Raji (cell line): ENCODE data around the gene GIPC3.

ENCODE experiments used
- POLR2A ChIP-seq: IDR thresholded peaks from 2 replicates; pipeline ENCODE4 v1.6.1; 2011; ENCODE audit warnings: low read depth, low read length, control low read depth; ENCODE audit not compliant: insufficient read depth

Gene GIPC3

DNA sequence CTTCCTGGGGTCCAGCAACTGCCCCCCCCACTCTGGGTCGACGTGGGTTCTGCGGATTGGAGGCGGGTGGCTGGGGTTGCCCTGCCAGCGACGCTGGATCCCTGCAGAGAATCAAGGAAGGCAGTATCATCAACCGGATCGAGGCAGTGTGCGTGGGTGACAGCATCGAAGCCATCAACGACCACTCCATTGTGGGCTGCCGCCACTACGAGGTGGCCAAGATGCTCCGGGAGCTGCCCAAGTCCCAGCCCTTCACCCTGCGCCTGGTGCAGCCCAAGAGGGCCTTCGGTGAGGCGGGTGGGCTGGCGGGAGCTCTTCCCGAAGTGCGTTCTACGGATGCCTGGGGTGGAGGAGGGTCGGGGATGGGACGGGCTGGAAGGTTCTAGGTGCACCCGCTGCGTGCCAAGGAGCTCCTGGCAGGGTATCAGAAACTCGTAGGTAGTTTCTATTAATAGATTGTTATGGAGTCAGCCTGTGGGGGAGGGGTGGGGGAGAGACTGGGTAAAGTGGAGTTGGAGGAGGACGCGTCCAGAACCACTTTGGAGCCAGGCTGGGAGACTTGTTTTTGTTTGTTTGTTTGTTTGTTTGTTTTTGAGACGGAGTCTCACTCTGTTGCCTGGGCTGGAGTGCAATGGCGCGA is 1.5 kb downstream of the GIPC3 start:
- no peak for TF ChIP-seq POLR2A

DNA sequence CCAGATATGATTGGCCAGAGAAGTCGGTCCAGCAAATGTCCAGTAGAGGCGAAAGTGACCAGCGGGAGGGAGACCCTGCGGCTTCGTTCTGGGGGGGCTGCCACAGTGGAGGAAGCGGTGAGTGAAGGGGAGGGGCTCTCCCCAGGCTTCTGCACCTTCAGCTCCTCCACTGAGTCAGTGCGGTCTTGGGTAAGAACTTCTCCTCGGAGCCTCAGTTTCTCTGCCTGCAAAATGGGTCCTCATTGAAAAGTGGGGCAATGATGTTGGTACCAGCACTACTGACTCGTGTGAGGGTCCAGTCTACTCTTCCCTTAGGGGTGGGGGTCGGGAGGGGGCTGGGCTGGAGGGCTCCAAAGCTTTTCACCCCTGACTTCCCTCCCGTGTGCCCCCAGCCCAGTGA is 4.2 kb downstream of the GIPC3 start:
- TF ChIP-seq POLR2A = no peak

DNA sequence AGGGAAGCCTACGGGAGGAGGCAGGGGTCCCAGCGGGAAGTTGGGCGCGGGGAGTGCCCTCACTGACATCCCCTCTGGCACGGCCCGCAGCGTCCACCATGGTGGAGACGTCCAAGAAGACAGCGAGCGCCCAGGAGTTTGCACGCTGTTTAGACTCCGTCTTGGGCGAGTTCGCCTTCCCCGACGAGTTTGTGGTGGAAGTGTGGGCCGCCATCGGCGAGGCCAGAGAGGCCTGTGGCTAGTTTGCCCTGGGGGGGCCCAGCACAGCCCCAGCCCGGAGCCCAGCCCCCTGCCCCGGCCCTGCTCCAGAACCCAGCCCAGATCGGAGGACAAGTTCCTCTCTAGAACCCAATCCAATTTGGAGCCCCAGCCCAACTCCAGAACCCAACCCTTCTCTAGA is 4.7 kb downstream of the GIPC3 start:
- TF ChIP-seq POLR2A = no peak

DNA sequence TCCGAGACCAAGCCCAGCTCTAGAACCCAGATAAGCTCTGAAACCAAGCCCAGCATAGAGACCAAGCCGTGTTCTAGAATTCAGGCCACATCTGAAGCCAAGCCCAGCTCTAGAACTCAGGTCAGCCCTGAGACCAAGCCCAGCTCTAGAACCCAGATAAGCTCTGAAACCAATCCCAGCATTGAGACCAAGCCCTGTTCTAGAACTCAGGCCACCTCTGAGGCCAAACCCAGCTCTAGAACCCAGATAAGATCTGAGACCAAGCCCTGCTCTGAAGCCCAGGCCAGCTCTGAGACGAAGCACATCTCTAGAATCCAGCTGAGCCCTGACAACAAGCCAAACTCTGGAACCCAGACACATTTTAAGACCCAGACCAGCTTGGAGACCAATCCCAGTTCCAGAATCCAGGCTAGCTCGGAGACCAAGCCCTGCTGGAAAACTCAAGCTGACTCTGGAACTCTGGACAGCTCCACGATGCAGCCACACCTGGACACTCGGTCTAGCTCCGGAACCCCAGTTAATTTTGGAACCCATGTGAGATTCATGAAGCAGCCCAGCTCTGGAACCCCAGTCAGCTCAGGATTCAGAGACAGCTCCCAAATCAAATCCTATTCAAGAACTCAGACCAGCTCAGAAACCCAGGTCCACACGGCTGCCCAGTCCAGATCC is 5.8 kb downstream of the GIPC3 start:
- no peak for TF ChIP-seq POLR2A

DNA sequence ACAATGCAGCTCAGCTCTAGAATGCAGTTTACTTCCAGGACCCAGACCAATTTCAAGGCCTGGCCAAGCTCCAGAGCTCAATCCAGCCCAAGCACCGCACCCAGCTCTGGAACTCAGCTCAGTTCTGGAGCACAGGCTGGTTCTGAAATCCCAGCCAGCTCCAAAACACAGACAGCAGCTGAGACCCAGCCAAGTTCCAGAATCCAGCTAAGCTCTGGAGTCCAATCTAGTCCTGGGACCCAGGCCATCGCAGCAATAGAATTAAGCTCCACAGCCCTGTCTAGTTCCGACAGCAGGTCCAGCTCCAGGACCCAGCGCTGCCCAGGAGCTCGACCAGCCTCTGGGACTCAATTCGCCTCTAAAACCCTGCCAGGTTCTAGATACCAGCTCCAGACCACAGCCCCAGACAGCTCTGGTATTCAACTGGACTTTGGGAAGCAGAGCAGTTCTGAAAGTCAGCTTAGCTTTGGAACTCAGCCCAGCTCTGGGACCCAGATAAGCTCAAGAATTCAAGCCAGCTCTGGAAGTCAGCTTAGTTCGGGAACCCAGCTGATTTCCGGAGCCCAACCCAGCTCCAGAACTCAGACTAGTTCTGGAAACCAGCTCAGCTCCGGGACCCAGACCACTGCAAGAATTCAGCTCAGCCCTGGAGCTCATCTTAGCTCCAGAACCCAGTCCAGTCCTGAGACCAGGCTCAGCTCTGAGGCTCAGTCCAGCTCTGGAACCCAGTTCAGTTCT is 6.8 kb downstream of the GIPC3 start:
- TF ChIP-seq POLR2A = no peak

DNA sequence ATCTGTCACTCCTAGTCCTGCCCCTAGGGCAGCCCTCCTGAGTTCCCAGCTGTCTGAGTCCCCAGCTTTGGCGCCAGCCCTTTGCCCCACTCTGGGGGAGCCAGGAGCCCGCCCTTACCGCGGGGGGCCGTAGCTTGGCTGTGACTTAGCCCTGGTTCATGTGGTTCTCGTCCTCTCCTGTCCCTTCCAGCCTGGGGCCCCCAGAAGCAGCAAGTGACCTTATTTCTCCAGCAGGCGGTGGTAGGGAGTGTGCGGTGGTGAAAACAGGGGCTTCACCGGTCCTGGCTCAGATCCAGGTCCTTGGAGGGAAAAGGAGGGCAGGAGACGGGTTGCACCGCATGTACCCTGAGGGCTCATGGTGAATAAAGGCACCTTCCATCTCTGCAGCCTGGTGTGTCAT is 7.9 kb downstream of the GIPC3 start:
- TF ChIP-seq POLR2A = no peak

DNA sequence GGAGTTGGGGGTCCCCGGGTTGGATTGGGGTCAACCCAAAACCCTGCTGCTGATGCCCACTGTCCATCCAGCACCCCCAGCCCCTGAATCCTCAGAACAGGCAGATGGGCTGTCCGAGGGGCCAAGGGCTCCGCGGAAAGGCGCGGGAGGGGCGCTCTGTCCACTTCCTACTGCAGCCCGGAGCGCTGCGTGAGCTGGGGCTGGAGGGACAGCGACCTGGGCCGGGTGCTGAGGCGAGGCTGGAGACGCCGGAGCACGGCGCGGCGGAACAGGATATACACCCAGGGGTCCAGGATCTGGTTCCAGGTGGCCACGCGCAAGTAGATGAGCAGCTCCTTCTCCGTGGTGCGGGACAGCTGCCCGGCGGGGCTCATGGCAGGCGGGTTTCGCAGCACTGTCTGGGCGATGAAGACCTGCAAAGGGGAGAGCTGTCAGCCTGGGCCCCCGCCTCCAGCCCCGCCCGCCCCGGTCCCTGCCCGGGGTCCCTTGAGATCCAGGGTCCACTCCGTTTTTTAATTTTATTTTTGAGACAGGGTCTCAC is 10.3 kb downstream of the GIPC3 start:
- no peak for TF ChIP-seq POLR2A

DNA sequence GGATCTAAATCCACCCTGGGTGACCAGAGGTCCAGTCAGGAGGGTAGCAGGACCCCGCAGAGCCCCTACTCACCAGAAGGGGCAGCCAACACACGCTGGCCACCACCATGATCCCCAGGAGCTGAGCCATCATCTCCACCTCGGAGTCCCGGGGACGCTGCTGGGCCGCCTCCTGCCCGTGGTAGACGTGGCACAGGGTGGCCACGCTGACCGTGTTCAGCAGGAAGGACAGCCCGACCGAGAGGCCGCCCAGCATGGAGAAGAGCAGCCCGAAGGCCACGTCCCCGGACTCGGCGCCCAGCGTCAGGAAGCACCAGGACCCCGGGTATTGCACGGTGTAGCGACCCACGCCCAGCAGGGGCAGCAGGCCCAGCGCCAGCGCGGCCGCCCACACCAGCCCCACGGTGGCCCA is 14.5 kb downstream of the GIPC3 start:
- TF ChIP-seq POLR2A = no peak

DNA sequence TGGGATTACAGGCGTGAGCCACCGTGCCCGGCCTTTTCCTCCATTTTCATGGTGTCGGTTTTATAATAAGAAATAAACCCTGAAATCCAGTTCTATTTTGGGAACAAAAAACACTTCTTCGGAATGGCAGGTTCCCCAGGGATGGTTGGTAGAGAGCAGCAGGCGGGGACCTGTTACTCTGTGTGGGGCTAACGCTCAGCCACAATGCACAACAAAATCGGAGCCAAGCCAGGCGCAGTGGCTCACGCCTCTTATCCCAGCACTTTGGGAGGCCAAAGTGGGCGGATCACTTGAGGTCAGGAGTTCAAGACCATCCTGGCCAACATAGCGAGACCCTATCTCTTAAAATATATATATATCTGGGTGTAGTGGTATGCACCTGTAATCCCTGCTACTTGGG is 15.7 kb downstream of the GIPC3 start:
- TF ChIP-seq POLR2A = no peak

DNA sequence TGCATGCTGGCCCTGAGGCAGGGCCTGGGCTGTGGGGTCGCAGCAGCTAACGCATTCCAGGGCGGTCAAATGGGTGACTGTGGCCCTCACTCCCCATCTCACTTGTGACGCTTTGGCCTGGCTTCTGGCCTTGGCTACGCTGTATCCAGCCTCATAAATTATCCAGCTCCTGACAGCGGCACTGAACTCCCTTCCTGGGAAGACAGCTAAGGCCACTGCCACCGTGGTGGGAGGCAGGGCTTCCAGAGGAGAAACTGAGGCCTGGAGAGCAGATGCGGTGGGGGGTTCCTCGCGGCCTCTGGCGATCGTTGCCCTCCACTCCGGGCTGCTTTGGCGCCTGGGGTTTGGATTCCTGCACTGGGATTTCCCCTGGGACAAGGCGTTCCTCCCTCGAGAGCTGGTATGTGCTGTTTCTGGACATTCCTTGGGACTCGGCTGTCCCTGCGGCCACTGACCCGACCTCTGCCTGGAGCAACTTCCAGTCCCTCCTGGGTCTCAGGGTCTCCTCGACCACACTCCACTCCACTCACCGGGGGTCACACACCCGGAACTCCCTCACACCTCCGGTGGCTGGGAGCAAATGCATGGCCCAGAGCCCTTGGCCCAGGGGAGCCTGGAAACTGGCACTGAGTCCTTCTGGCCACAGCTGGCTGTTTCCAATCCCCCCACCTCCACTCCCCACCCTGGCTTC is 18.0 kb downstream of the GIPC3 start:
- no peak for TF ChIP-seq POLR2A

DNA sequence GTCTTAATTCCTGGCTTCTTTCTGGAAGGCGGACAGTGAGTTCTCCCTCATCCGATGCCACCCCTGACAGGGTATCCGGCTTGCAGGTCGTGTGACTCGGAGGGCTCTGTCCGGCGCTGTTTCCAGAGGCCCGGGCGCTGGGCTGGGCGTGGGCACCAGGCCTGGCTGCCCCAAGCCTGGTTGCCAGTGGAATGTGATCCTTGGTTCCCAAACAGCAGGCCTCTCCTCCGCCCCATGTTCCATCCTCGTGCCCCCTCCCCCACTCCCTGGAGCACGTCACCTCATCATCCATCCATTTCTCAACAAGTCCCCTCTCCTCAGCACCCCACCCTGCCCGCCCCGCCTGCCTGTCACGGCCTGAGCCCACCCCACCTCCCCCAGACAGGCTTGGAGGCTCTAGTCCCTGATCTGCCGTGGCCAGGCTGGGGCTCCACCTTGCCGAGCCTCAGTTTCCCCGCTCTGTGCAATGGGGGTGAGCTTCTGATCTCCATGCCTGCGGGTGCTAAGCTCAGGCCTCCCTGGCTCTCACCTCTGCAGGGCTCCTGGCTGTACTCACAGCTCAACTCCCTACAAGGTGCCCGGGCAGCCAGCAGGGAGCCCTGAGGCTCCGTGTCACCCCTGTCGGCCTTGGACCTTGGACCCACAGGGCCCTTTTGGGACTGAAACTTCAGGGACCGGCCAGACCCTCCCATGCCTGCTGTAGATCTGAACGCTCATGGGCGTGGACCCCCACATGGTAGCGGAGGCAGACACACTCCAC is 19.1 kb downstream of the GIPC3 start:
- no peak for TF ChIP-seq POLR2A

DNA sequence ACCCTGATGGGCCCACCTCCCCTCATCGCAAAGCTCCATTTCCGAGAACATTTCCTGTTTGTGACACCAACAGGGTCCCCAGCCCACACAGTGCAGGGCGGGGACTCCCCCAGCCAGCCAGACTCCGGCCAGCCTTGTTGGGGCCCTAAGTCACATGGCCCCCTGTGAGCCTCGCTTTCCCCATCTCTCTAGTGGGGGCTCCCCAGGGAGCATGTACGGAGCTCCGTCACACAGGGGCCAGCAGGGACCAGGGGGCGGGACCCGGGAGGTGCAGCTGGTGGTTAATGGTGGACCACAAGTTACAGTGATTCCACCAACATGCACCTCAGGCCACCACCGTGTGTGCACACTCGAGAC is 19.7 kb downstream of the GIPC3 start:
- no peak for TF ChIP-seq POLR2A

DNA sequence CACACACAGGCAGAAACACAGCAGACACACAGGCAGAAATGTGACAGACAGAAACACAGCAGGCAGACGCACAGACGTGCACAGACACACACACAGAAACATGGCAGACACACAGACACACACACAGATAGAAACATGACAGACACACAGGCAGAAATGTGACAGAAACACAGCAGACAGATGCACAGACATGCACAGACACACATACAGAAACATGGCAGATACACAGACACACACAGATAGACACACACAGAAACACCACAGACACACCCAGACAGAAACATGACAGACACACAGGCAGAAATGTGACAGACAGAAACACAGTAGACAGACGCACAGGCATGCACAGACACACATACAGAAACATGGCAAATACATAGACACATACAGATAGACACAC is 20.1 kb downstream of the GIPC3 start:
- no peak for TF ChIP-seq POLR2A

DNA sequence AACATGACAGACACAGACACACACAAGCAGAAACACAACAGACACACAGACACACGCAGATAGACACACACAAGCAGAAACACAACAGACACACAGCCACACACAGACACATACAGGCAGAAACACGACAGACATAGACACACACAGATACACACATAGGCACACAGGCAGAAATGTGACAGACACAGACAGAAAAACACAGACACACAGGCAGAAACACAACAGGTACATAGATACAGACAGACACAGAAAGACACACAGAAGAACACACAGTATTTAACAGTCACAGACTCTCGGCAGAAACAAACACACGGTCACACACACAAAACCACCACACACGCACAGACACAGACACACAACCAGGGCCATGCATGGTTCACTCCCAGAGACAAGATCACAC is 20.5 kb downstream of the GIPC3 start:
- TF ChIP-seq POLR2A = no peak

DNA sequence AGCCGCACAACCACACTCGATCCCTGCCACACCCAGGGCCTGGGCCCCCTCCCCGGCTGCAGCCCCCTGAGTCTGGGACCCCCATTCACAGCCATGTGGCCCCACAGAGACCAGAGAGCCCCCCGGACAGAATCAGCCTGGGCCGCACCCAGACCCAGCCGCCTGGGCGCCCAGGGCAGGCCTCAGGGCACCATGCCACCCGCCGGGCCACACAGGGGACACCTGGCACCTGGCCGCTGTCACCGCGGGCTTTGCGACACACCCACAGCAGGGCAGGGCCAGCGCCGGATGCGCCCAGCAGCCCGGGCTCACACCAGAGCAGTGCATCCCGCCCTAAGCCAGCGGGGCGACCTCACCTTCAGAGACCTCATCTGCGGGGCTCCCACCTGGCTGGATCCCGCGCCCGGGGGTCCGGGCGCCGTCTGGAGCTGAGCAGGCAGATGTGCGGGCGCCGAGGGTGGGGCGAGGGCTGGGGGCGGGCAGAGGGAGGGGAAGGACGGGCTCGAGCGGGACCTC is 21.0 kb downstream of the GIPC3 start:
- TF ChIP-seq POLR2A = no peak
